Esophagus muscularis mucosa (tissue), 4 donors: ENCODE measurements around the gene CASP3. TPM values are rescaled to one million over a fixed set of nuclear protein-coding genes. Genes with fewer than 3 reads are reported as not detected.
"Not testable (repeated sequence)": the region's sequence is repeated elsewhere in the genome, so short reads cannot be mapped to it uniquely, and the experiment has no call there.

Experiments used
- DNase-seq: peaks from one replicate; pipeline ENCODE4 v3.0.0-alpha.2; 2017; ENCODE audit errors: extremely low spot score
- H3K27ac ChIP-seq, 4 donors: fragments of 200-600 bp; sonication (generic); replicated peaks in 1 of 4; 1 replicate in 3 of 4; 2 replicates in 1 of 4; pipeline ENCODE4 v1.5.1; 2016 to 2019; ENCODE audit warnings: mild to moderate bottlenecking in 1 of 4
- H3K27me3 ChIP-seq, 4 donors: fragments of 200-600 bp; sonication (generic); one replicate each; pipeline versions ENCODE4 v1.5.1 to v1.6.0; 2016 to 2019
- H3K36me3 ChIP-seq, 4 donors: fragments of 200-600 bp; sonication (generic); one replicate each; pipeline ENCODE4 v1.5.1; 2016 to 2019
- H3K4me1 ChIP-seq, 4 donors: fragments of 200-600 bp; sonication (generic); one replicate each; pipeline ENCODE4 v1.5.1; 2016 to 2019
- H3K4me3 ChIP-seq, 4 donors: fragments of 200-600 bp; sonication (generic); 1 replicate in 2 of 4; 2 replicates in 2 of 4; pipeline ENCODE4 v1.5.1; 2016 to 2019; ENCODE audit warnings: mild to moderate bottlenecking in 4 of 4, moderate library complexity in 1 of 4
- H3K9me3 ChIP-seq, 4 donors: fragments of 200-600 bp; sonication (generic); 1 replicate in 3 of 4; 2 replicates in 1 of 4; pipeline ENCODE4 v1.5.1; 2016 to 2019
- CTCF ChIP-seq, 3 experiments: fragments of 200-600 bp in 2 of 3; fragments of 450-650 bp in 1 of 3; sonication (generic) in 2 of 3; IDR thresholded peaks; one replicate each; pipeline ENCODE4 v1.5.1; 2017 to 2019; ENCODE audit warnings: antibody characterized with exemption in 3 of 3, mild to moderate bottlenecking in 2 of 3, moderate library complexity in 1 of 3
- EP300 ChIP-seq: sonication (generic); formaldehyde crosslinking; IDR thresholded peaks from one replicate; pipeline ENCODE4 v1.6.1; 2017; ENCODE audit warnings: antibody characterized with exemption
- POLR2A ChIP-seq: fragments of 450-650 bp; IDR thresholded peaks from one replicate; pipeline ENCODE4 v1.6.1; 2017; ENCODE audit warnings: antibody characterized with exemption, moderate library complexity, mild to moderate bottlenecking, low read depth
- POLR2AphosphoS5 ChIP-seq, 2 donors: sonication (generic); formaldehyde crosslinking; IDR thresholded peaks; one replicate each; pipeline ENCODE4 v1.6.1; 2017; ENCODE audit warnings: antibody characterized with exemption in 2 of 2
- WGBS: methylation state at CpG from one replicate; pipeline ENCODE4 v1.1.5; 2018; 5-methylcytosine and 5-hydroxymethylcytosine counted together
- intact Hi-C: fragments of 100-400 bp; cut with DNase I; formaldehyde crosslinking; loops from one replicate; pipeline ENCODE4 v1.15.1; 2023
- total RNA-seq, 4 donors: library from RNA; depleted of rRNA; stranded (reverse); fragments of >200 nt; gene quantifications; one replicate each; pipeline versions ENCODE4 v1.1.0 to v1.2.1, GENCODE V29; 2016

The CASP3 gene
- total RNA-seq, 4 donors from 2014 or later, result 11.3 to 18.6 (median 15.9) TPM

GRCh38 chr4:184614509-184614908, 34.7 kb downstream of the CASP3 start:
- Histone ChIP-seq H3K4me1 (no peaks in the 10 kb centered on the region), H3K36me3 (no peaks in the 10 kb centered on the region), H3K4me3 (no peak overlapping the region), H3K27me3 (no peaks in the 10 kb centered on the region), H3K9me3 (no peaks in the 10 kb centered on the region), H3K27ac (no peak overlapping the region)
- 76% methylated on average over 3 of the region's 3 CpGs for WGBS
- TF ChIP-seq POLR2AphosphoS5 (IDR thresholded peaks at IDR 0.05), result no peak
- no peak for TF ChIP-seq CTCF (IDR thresholded peaks at IDR 0.05)
- TF ChIP-seq EP300, result no peak
- no peak for TF ChIP-seq POLR2A
- DNase-seq, result no peak
- intact Hi-C loops, result no loop called here

- TF ChIP-seq POLR2A (no peak), CTCF (IDR thresholded peaks at IDR 0.05) (no peak), POLR2AphosphoS5 (IDR thresholded peaks at IDR 0.05) (no peak), EP300 (no peak)
- intact Hi-C loops, result no loop called here
- WGBS, result 83% methylated on average over 2 of the region's 2 CpGs
- DNase-seq, result no peak
- no peaks in the 10 kb centered on the region for H3K27me3 ChIP-seq
- H3K9me3 ChIP-seq, result no peaks in the 10 kb centered on the region
- H3K4me3 ChIP-seq, result no peak overlapping the region
- no peaks in the 10 kb centered on the region for H3K4me1 ChIP-seq
- H3K27ac ChIP-seq, result no peak overlapping the region
- no peaks in the 10 kb centered on the region for H3K36me3 ChIP-seq
These were observed 35.8 kb downstream of the CASP3 start for GRCh38 chr4:184613405-184613804.

- no peak overlapping the region for H3K4me3 ChIP-seq
- no peak overlapping the region for H3K27ac ChIP-seq
- intact Hi-C loops, result no loop called here
- WGBS, result 93% methylated on average over 3 of the region's 3 CpGs
- H3K4me1 ChIP-seq, result no peaks in the 10 kb centered on the region
- DNase-seq, result no peak
- H3K36me3 ChIP-seq, result no peaks in the 10 kb centered on the region
- TF ChIP-seq EP300, result no peak
- TF ChIP-seq POLR2AphosphoS5 (IDR thresholded peaks at IDR 0.05), result no peak
- TF ChIP-seq POLR2A, result no peak
- no peak for TF ChIP-seq CTCF (IDR thresholded peaks at IDR 0.05)
- H3K9me3 ChIP-seq, result no peaks in the 10 kb centered on the region
- H3K27me3 ChIP-seq, result no peaks in the 10 kb centered on the region
These were observed 37.2 kb downstream of the CASP3 start for GRCh38 chr4:184612074-184612473.

- not testable (repeated sequence) for DNase-seq
- WGBS, result 48% methylated on average over 2 of the region's 2 CpGs
These were observed 41.8 kb downstream of the CASP3 start for GRCh38 chr4:184607429-184607828.

GRCh38 chr4:184602857-184603256, 46.4 kb downstream of the CASP3 start:
- DNase-seq, H3K27me3 ChIP-seq, H3K27ac ChIP-seq, H3K4me1 ChIP-seq, H3K36me3 ChIP-seq, intact Hi-C loops, H3K4me3 ChIP-seq: not testable (repeated sequence)
- peaks cover 0 to 20% (median 8%) of the 10 kb centered on the region in 4 donors for H3K9me3 ChIP-seq
- WGBS, result 5% methylated on average over 1 of the region's 1 CpG

More at GRCh38 chr4:184607429-184607828, 41.8 kb downstream of the CASP3 start:
- peaks cover 0 to 20% (median 8%) of the 10 kb centered on the region in 4 donors for H3K9me3 ChIP-seq
- H3K4me1 ChIP-seq, H3K27me3 ChIP-seq, H3K36me3 ChIP-seq, H3K27ac ChIP-seq, intact Hi-C loops, H3K4me3 ChIP-seq: not testable (repeated sequence)

GRCh38 chr4:184600982-184601381, 48.3 kb downstream of the CASP3 start:
- intact Hi-C loops, H3K27ac ChIP-seq, H3K4me3 ChIP-seq, H3K36me3 ChIP-seq, DNase-seq, H3K4me1 ChIP-seq, H3K27me3 ChIP-seq: not testable (repeated sequence)
- H3K9me3 ChIP-seq, result peaks cover 0 to 16% (median 6%) of the 10 kb centered on the region in 4 donors
- WGBS, result 70% methylated on average over 5 of the region's 8 CpGs
